C4-2B (cell line): ENCODE measurements around the gene DGCR8.

Source experiments
- H3K27ac ChIP-seq: fragments of 450-650 bp; 2 replicates; pipeline ENCODE4 v1.5.1; 2017
- CTCF ChIP-seq: fragments of 450-650 bp; conservative IDR thresholded peaks from 2 replicates; pipeline ENCODE4 v1.5.1; 2017; ENCODE audit warnings: mild to moderate bottlenecking
- ZFX ChIP-seq: fragments of 450-650 bp; IDR thresholded peaks from 2 replicates; pipeline ENCODE4 v1.6.1; 2017

The DGCR8 gene

DNA sequence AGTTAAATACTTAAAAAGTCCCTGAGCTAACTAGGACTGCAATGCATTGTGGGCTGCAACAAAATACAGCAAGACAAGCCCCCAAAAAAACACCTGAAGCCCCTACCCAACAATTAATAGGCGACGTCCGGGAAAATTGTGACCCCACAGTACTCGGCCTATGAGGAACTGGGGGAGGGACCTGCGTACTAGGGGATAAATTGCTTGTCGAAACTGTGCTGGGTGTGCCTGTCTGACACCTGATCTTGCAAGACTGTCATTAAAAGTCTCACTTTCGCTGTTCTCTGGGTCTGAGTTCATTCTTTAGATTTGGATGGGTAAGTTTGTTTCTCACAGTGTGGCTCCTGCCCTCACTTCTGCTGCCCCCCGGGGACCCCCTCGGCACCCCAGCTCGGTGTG is 44.0 kb upstream of the DGCR8 start:
- no peak overlapping the region for H3K27ac ChIP-seq

GRCh38 chr22:20036535-20037392 is 43.3 kb upstream of the DGCR8 start:
- TF ChIP-seq ZFX (no peak), CTCF (no peak)
- H3K27ac ChIP-seq = no peak overlapping the region

More for the DNA sequence above, 44.0 kb upstream of the DGCR8 start:
- no peak for TF ChIP-seq CTCF
- no peak for TF ChIP-seq ZFX

GRCh38 chr22:20037419-20037818 is 42.6 kb upstream of the DGCR8 start:
- TF ChIP-seq ZFX = no peak
- no peak for TF ChIP-seq CTCF
- H3K27ac ChIP-seq = no peak overlapping the region

DNA sequence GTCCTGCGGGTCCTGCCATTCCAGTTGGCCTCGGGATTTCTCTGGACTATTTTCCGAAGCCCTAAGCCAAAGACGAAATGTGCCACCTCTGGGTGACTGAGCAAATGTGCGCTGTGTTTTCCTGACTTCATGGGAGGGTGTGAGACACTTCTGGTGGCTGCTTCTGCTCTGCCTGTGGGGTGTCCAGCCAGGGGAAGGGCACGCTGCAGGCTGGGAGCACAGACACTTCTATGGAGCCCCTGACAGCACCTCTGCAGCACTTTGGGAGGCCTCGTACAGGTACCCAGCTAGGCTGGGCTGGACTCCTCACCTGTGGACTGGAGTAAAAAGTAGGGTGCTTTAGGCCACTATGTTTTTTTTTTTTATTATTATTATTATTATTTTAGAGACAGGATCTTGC is 41.5 kb upstream of the DGCR8 start:
- no peak overlapping the region for H3K27ac ChIP-seq
- no peak for TF ChIP-seq ZFX
- TF ChIP-seq CTCF = no peak

- H3K27ac ChIP-seq = peak overlapping the region; percentile 73
- TF ChIP-seq CTCF = no peak
- no peak for TF ChIP-seq ZFX
These were observed 40.2 kb upstream of the DGCR8 start for GRCh38 chr22:20039683-20040325.

- peak overlapping the region; percentile 73 for H3K27ac ChIP-seq
- TF ChIP-seq CTCF (no peak), ZFX (no peak)
These were observed 39.5 kb upstream of the DGCR8 start for GRCh38 chr22:20040327-20041200.
